Naive B cell (primary cell): Measurements from ENCODE around the gene ALDH1A1. TPM values are rescaled to one million over a fixed set of nuclear protein-coding genes. Genes with fewer than 3 reads are reported as not detected.
"Not testable (repeated sequence)": the region's sequence is repeated elsewhere in the genome, so short reads cannot be mapped to it uniquely, and the experiment has no call there.

Source experiments
- ATAC-seq, 2 donors: fragments of 150-1000 bp; cut with Tn5 transposase; 2 replicates each; pipeline ENCODE4 v1.10.0; 2021; ENCODE audit warnings: low read depth in 2 of 2, mild to moderate bottlenecking in 2 of 2, moderate library complexity in 2 of 2
- DNase-seq: peaks from one replicate; pipeline ENCODE4 v3.0.0; 2022
- H3K27ac Mint-ChIP-seq, 6 donors: one replicate each; pipeline ENCODE4 v1.8.0; 2020 to 2022; ENCODE audit warnings: mild to moderate bottlenecking in 6 of 6, mixed read lengths in 6 of 6, moderate library complexity in 5 of 6, inconsistent platforms in 2 of 6
- H3K27me3 Mint-ChIP-seq, 3 donors: one replicate each; pipeline ENCODE4 v1.8.0; 2021 to 2022; ENCODE audit warnings: mixed read lengths in 3 of 3, mild to moderate bottlenecking in 1 of 3
- H3K36me3 Mint-ChIP-seq, 2 donors: one replicate each; pipeline ENCODE4 v1.8.0; 2020 to 2022; ENCODE audit warnings: mixed read lengths in 2 of 2, inconsistent platforms in 1 of 2, mild to moderate bottlenecking in 1 of 2
- H3K4me1 Mint-ChIP-seq, 3 donors: one replicate each; pipeline ENCODE4 v1.8.0; 2020 to 2022; ENCODE audit warnings: mixed read lengths in 3 of 3, inconsistent platforms in 1 of 3, mild to moderate bottlenecking in 1 of 3, moderate library complexity in 1 of 3
- H3K4me3 Mint-ChIP-seq, 8 donors: one replicate each; pipeline ENCODE4 v1.8.0; 2020 to 2022; ENCODE audit warnings: mild to moderate bottlenecking in 8 of 8, mixed read lengths in 8 of 8, moderate library complexity in 8 of 8, inconsistent platforms in 2 of 8
- H3K9me3 Mint-ChIP-seq, 7 donors: one replicate each; pipeline ENCODE4 v1.8.0; 2020 to 2022; ENCODE audit warnings: mixed read lengths in 7 of 7, mild to moderate bottlenecking in 5 of 7, inconsistent platforms in 2 of 7, moderate library complexity in 1 of 7
- polyA plus RNA-seq, 6 donors: library from polyadenylated mRNA; unstranded; fragments of 300-500 nt; fragmentation: Illumina TruSeq; gene quantifications; one replicate each; pipeline ENCODE4 v1.2.3, GENCODE V29; 2021; ENCODE audit warnings: low read depth in 6 of 6

The ALDH1A1 gene
- polyA plus RNA-seq, 6 donors from 2014 or later, result 0.73 to 1.2 (median 0.90) TPM; not detected in 1

- Mint-ChIP-seq H3K4me3 (no peak overlapping the region), H3K9me3 (peaks cover 0 to 7% (median 4%) of the 10 kb centered on the region in 7 donors), H3K36me3 (no peaks in the 10 kb centered on the region), H3K27me3 (no peaks in the 10 kb centered on the region), H3K4me1 (no peaks in the 10 kb centered on the region), H3K27ac (no peak overlapping the region)
- ATAC-seq (no peak), DNase-seq (no peak)
These were observed 70.6 kb downstream of the ALDH1A1 start for GRCh38 chr9:72882117-72882775.

GRCh38 chr9:72880821-72881220, 72.0 kb downstream of the ALDH1A1 start:
- ATAC-seq, result no peak
- Mint-ChIP-seq H3K27me3 (no peaks in the 10 kb centered on the region), H3K36me3 (no peaks in the 10 kb centered on the region), H3K9me3 (peaks cover 0 to 7% (median 2%) of the 10 kb centered on the region in 7 donors), H3K27ac (peak overlapping the region in 1 of 6 donors; percentile 61), H3K4me3 (no peak overlapping the region), H3K4me1 (no peaks in the 10 kb centered on the region)
- no peak for DNase-seq

- ATAC-seq, result no peak
These were observed 77.6 kb downstream of the ALDH1A1 start for GRCh38 chr9:72875221-72875620.

GRCh38 chr9:72874344-72874743, 78.5 kb downstream of the ALDH1A1 start:
- no peaks in the 10 kb centered on the region for H3K4me1 Mint-ChIP-seq
- no peaks in the 10 kb centered on the region for H3K36me3 Mint-ChIP-seq

More at GRCh38 chr9:72875221-72875620, 77.6 kb downstream of the ALDH1A1 start:
- Mint-ChIP-seq H3K36me3 (no peaks in the 10 kb centered on the region), H3K9me3 (peaks cover 0 to 7% (median 0%) of the 10 kb centered on the region in 7 donors), H3K4me3 (no peak overlapping the region), H3K4me1 (no peaks in the 10 kb centered on the region), H3K27ac (no peak overlapping the region), H3K27me3 (peaks cover 0 to 11% (median 0%) of the 10 kb centered on the region in 3 donors)
- DNase-seq, result no peak

GRCh38 chr9:72873456-72873855, 79.4 kb downstream of the ALDH1A1 start:
- Mint-ChIP-seq H3K4me1 (no peaks in the 10 kb centered on the region), H3K27me3 (peaks cover 0 to 11% (median 0%) of the 10 kb centered on the region in 3 donors), H3K9me3 (peaks cover 0 to 6% (median 0%) of the 10 kb centered on the region in 7 donors), H3K4me3 (no peak overlapping the region), H3K27ac (no peak overlapping the region), H3K36me3 (peaks cover 0 to under 1% of the 10 kb centered on the region in 2 donors)
- DNase-seq (no peak), ATAC-seq (no peak)

More at GRCh38 chr9:72874344-72874743, 78.5 kb downstream of the ALDH1A1 start:
- no peak for DNase-seq
- Mint-ChIP-seq H3K27me3 (peaks cover 0 to 11% (median 0%) of the 10 kb centered on the region in 3 donors), H3K4me3 (no peak overlapping the region), H3K27ac (no peak overlapping the region), H3K9me3 (peaks cover 0 to 7% (median 0%) of the 10 kb centered on the region in 7 donors)
- ATAC-seq, result no peak

GRCh38 chr9:72872718-72873117, 80.1 kb downstream of the ALDH1A1 start:
- H3K27me3 Mint-ChIP-seq, result peaks cover 0 to 11% (median 0%) of the 10 kb centered on the region in 3 donors
- no peak overlapping the region for H3K4me3 Mint-ChIP-seq
- peaks cover 0 to 4% of the 10 kb centered on the region in 2 donors for H3K36me3 Mint-ChIP-seq
- no peak overlapping the region for H3K27ac Mint-ChIP-seq
- peaks cover 0 to 5% (median 0%) of the 10 kb centered on the region in 3 donors for H3K4me1 Mint-ChIP-seq
- ATAC-seq, result no peak
- no peak for DNase-seq
- peaks cover 0 to 7% (median 4%) of the 10 kb centered on the region in 7 donors for H3K9me3 Mint-ChIP-seq

- Mint-ChIP-seq H3K9me3 (peaks cover 0 to 15% (median 5%) of the 10 kb centered on the region in 7 donors), H3K4me1 (peaks cover 0 to 5% (median 0%) of the 10 kb centered on the region in 3 donors), H3K27ac (no peak overlapping the region), H3K27me3 (peaks cover 0 to 11% (median 0%) of the 10 kb centered on the region in 3 donors), H3K36me3 (peaks cover 0 to 4% of the 10 kb centered on the region in 2 donors), H3K4me3 (no peak overlapping the region)
- DNase-seq (no peak), ATAC-seq (no peak)
These were observed 81.2 kb downstream of the ALDH1A1 start for GRCh38 chr9:72871685-72872084.

GRCh38 chr9:72864327-72864726, 88.5 kb downstream of the ALDH1A1 start:
- Mint-ChIP-seq H3K27me3 (peaks cover 0 to 6% (median 0%) of the 10 kb centered on the region in 3 donors), H3K4me1 (peaks cover 18 to 27% (median 23%) of the 10 kb centered on the region in 3 donors), H3K27ac (no peak overlapping the region), H3K4me3 (no peak overlapping the region), H3K36me3 (peaks cover 0 to 4% of the 10 kb centered on the region in 2 donors), H3K9me3 (peaks cover 0 to 15% (median 5%) of the 10 kb centered on the region in 7 donors)
- ATAC-seq (no peak), DNase-seq (no peak)

GRCh38 chr9:72863456-72864094, 89.3 kb downstream of the ALDH1A1 start:
- Mint-ChIP-seq H3K4me1 (peaks cover 18 to 27% (median 24%) of the 10 kb centered on the region in 3 donors), H3K9me3 (peaks cover 0 to 15% (median 5%) of the 10 kb centered on the region in 7 donors), H3K27ac (no peak overlapping the region), H3K4me3 (peak overlapping the region in 1 of 8 donors; percentile 17), H3K27me3 (peaks cover 0 to 6% (median 0%) of the 10 kb centered on the region in 3 donors), H3K36me3 (peaks cover 0 to 4% of the 10 kb centered on the region in 2 donors)
- no peak for DNase-seq
- no peak for ATAC-seq

GRCh38 chr9:72862788-72863187, 90.1 kb downstream of the ALDH1A1 start:
- not testable (repeated sequence) for DNase-seq

GRCh38 chr9:72858089-72858912, 94.6 kb downstream of the ALDH1A1 start:
- H3K36me3 Mint-ChIP-seq, result no peaks in the 10 kb centered on the region
- no peak for ATAC-seq

More at GRCh38 chr9:72862788-72863187, 90.1 kb downstream of the ALDH1A1 start:
- Mint-ChIP-seq H3K27ac (peak overlapping the region in 1 of 6 donors; percentile 56), H3K4me3 (peak overlapping the region in 3 of 8 donors; percentile 22 to 41 (median 31)), H3K4me1 (peaks cover 18 to 24% (median 22%) of the 10 kb centered on the region in 3 donors)
- not testable (repeated sequence) for H3K9me3 Mint-ChIP-seq, H3K27me3 Mint-ChIP-seq, H3K36me3 Mint-ChIP-seq, ATAC-seq

GRCh38 chr9:72857624-72857996, 95.2 kb downstream of the ALDH1A1 start:
- Mint-ChIP-seq H3K27ac (no peak overlapping the region), H3K36me3 (no peaks in the 10 kb centered on the region), H3K27me3 (no peaks in the 10 kb centered on the region), H3K4me1 (peaks cover 4 to 7% (median 7%) of the 10 kb centered on the region in 3 donors), H3K9me3 (no peaks in the 10 kb centered on the region), H3K4me3 (no peak overlapping the region)
- ATAC-seq (no peak), DNase-seq (no peak)

More at GRCh38 chr9:72858089-72858912, 94.6 kb downstream of the ALDH1A1 start:
- DNase-seq, result no peak
- Mint-ChIP-seq H3K4me3 (no peak overlapping the region), H3K27ac (no peak overlapping the region), H3K9me3 (no peaks in the 10 kb centered on the region), H3K4me1 (peaks cover 10 to 12% (median 11%) of the 10 kb centered on the region in 3 donors), H3K27me3 (peaks cover 0 to 4% (median 0%) of the 10 kb centered on the region in 3 donors)
